Measurements from ENCODE around the gene CRELD2.

Gene CRELD2

DNA sequence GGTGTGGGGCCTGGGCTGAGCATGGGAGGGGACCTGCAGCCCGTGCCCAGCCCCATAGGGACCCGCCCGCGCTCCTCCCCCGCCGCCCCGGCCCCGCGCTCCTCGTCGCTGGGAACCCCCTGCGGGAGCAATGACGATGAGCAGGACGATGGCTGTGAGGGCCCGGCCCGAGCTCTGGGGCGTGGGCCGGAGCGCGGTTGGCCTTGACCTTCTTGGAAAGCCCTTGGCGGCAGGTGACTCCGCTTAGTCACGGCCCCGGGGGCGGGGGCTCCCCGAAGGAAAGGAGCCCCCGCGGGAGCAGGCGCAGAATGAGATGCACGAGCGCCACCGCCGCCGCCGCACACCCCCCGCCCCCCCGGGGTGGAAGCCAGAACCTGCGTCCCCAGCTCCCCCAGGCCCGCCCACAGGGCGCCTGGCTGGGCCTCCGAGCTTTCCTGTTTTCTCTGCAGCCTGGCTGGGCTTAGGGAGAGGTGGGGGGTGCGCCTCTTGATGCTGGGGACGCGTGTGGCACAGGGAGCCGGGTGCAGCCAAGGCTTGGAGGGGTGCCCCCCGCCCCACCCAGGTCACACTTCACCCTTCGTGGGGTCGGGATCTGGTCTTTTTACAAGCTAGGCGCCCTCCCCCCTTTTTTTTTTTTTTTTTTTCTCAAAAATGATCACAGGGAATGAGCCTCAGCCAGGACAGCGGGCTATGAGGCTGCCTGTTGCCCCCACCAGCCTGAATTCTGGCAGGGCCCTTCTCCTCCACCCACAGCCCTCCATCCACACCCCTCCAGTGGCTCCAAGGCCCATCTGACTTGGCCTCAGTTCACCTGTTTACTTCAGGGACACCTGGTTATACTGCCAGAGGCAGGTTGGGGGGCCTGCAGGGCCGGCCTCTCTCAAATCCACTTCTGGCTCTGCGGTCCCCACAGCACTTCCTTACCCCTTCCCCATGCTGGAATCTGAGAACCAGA, 17.9 kb downstream of the CRELD2 start (continued):
- TF ChIP-seq ZNF555 (tag by site-specific recombination; conservative IDR thresholded peaks at IDR 0.05) (no peak), ZNF350 (tag by site-specific recombination; IDR thresholded peaks at IDR 0.05) (no peak), ZNF600 (tag by site-specific recombination; IDR thresholded peaks at IDR 0.05) (peak; percentile 68; the same call in 1 of the 2 replicates), ZBTB48 (tag by site-specific recombination; IDR thresholded peaks at IDR 0.05) (0 out of 2 replicates have a peak, but pooled peaks have one; percentile 48), ZNF202 (tag by site-specific recombination; IDR thresholded peaks at IDR 0.05; ENCODE audit: borderline replicate concordance) (no peak), KLF16 (tag by site-specific recombination; IDR thresholded peaks at IDR 0.05) (peak; percentile 52; the same call in 1 of the 2 replicates), ZNF394 (tag by site-specific recombination; IDR thresholded peaks at IDR 0.05; ENCODE audit: borderline replicate concordance) (no peak), ZNF791 (tag by site-specific recombination; IDR thresholded peaks at IDR 0.05) (no peak), SP7 (tag by site-specific recombination; IDR thresholded peaks at IDR 0.05) (peak; percentile 55), MEIS1 (CRISPR knock-in tag; IDR thresholded peaks at IDR 0.05; ENCODE audit: borderline replicate concordance) (no peak), REPIN1 (tag by site-specific recombination; IDR thresholded peaks at IDR 0.05; ENCODE audit: low read depth) (no peak), ZNF629 (tag by site-specific recombination; IDR thresholded peaks at IDR 0.05) (peak; percentile 47; the same call in 1 of the 2 replicates), BCL11B (tag by site-specific recombination; IDR thresholded peaks at IDR 0.05; ENCODE audit: low read depth) (no peak), EGR2 (tag by site-specific recombination; IDR thresholded peaks at IDR 0.05; ENCODE audit: low read depth) (peak; percentile 86), ZBTB20 (tag by site-specific recombination; IDR thresholded peaks at IDR 0.05) (peak; percentile 54; the same call in 1 of the 2 replicates), ZBTB17 (tag by site-specific recombination; IDR thresholded peaks at IDR 0.05) (peak; percentile 52), KLF8 (tag by site-specific recombination; IDR thresholded peaks at IDR 0.05) (peak; percentile 69; the same call in 1 of the 2 replicates), ZNF792 (tag by site-specific recombination; IDR thresholded peaks at IDR 0.05) (no peak), ZEB2 (tag by site-specific recombination; IDR thresholded peaks at IDR 0.05) (peak; percentile 57; the same call in 1 of the 2 replicates), ZNF292 (tag by site-specific recombination; IDR thresholded peaks at IDR 0.05; ENCODE audit: borderline replicate concordance, low read depth) (no peak)
- TF ChIP-seq, protein P1, sequence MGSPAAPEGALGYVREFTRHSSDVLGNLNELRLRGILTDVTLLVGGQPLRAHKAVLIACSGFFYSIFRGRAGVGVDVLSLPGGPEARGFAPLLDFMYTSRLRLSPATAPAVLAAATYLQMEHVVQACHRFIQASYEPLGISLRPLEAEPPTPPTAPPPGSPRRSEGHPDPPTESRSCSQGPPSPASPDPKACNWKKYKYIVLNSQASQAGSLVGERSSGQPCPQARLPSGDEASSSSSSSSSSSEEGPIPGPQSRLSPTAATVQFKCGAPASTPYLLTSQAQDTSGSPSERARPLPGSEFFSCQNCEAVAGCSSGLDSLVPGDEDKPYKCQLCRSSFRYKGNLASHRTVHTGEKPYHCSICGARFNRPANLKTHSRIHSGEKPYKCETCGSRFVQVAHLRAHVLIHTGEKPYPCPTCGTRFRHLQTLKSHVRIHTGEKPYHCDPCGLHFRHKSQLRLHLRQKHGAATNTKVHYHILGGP (tag by site-specific recombination; IDR thresholded peaks at IDR 0.05), result peak; percentile 54; the same call in 1 of the 2 replicates
- TF ChIP-seq, protein P2, sequence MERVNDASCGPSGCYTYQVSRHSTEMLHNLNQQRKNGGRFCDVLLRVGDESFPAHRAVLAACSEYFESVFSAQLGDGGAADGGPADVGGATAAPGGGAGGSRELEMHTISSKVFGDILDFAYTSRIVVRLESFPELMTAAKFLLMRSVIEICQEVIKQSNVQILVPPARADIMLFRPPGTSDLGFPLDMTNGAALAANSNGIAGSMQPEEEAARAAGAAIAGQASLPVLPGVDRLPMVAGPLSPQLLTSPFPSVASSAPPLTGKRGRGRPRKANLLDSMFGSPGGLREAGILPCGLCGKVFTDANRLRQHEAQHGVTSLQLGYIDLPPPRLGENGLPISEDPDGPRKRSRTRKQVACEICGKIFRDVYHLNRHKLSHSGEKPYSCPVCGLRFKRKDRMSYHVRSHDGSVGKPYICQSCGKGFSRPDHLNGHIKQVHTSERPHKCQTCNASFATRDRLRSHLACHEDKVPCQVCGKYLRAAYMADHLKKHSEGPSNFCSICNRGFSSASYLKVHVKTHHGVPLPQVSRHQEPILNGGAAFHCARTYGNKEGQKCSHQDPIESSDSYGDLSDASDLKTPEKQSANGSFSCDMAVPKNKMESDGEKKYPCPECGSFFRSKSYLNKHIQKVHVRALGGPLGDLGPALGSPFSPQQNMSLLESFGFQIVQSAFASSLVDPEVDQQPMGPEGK (tag by site-specific recombination; IDR thresholded peaks at IDR 0.05), result peak; percentile 93
- TF ChIP-seq, protein P3, sequence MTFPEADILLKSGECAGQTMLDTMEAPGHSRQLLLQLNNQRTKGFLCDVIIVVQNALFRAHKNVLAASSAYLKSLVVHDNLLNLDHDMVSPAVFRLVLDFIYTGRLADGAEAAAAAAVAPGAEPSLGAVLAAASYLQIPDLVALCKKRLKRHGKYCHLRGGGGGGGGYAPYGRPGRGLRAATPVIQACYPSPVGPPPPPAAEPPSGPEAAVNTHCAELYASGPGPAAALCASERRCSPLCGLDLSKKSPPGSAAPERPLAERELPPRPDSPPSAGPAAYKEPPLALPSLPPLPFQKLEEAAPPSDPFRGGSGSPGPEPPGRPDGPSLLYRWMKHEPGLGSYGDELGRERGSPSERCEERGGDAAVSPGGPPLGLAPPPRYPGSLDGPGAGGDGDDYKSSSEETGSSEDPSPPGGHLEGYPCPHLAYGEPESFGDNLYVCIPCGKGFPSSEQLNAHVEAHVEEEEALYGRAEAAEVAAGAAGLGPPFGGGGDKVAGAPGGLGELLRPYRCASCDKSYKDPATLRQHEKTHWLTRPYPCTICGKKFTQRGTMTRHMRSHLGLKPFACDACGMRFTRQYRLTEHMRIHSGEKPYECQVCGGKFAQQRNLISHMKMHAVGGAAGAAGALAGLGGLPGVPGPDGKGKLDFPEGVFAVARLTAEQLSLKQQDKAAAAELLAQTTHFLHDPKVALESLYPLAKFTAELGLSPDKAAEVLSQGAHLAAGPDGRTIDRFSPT (tag by site-specific recombination; IDR thresholded peaks at IDR 0.05), result peak; percentile 40; the same call in 1 of the 2 replicates
- TF ChIP-seq, protein P4, sequence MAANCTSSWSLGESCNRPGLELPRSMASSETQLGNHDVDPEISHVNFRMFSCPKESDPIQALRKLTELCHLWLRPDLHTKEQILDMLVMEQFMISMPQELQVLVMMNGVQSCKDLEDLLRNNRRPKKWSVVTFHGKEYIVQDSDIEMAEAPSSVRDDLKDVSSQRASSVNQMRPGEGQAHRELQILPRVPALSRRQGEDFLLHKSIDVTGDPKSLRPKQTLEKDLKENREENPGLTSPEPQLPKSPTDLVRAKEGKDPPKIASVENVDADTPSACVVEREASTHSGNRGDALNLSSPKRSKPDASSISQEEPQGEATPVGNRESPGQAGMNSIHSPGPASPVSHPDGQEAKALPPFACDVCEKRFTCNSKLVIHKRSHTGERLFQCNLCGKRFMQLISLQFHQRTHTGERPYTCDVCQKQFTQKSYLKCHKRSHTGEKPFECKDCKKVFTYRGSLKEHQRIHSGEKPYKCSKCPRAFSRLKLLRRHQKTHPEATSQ (tag by site-specific recombination; IDR thresholded peaks at IDR 0.05), result no peak
- TF ChIP-seq, protein P5, sequence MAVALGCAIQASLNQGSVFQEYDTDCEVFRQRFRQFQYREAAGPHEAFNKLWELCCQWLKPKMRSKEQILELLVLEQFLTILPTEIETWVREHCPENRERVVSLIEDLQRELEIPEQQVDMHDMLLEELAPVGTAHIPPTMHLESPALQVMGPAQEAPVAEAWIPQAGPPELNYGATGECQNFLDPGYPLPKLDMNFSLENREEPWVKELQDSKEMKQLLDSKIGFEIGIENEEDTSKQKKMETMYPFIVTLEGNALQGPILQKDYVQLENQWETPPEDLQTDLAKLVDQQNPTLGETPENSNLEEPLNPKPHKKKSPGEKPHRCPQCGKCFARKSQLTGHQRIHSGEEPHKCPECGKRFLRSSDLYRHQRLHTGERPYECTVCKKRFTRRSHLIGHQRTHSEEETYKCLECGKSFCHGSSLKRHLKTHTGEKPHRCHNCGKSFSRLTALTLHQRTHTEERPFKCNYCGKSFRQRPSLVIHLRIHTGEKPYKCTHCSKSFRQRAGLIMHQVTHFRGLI (tag by site-specific recombination; IDR thresholded peaks at IDR 0.05), result peak; percentile 87
- TF ChIP-seq, protein P6, sequence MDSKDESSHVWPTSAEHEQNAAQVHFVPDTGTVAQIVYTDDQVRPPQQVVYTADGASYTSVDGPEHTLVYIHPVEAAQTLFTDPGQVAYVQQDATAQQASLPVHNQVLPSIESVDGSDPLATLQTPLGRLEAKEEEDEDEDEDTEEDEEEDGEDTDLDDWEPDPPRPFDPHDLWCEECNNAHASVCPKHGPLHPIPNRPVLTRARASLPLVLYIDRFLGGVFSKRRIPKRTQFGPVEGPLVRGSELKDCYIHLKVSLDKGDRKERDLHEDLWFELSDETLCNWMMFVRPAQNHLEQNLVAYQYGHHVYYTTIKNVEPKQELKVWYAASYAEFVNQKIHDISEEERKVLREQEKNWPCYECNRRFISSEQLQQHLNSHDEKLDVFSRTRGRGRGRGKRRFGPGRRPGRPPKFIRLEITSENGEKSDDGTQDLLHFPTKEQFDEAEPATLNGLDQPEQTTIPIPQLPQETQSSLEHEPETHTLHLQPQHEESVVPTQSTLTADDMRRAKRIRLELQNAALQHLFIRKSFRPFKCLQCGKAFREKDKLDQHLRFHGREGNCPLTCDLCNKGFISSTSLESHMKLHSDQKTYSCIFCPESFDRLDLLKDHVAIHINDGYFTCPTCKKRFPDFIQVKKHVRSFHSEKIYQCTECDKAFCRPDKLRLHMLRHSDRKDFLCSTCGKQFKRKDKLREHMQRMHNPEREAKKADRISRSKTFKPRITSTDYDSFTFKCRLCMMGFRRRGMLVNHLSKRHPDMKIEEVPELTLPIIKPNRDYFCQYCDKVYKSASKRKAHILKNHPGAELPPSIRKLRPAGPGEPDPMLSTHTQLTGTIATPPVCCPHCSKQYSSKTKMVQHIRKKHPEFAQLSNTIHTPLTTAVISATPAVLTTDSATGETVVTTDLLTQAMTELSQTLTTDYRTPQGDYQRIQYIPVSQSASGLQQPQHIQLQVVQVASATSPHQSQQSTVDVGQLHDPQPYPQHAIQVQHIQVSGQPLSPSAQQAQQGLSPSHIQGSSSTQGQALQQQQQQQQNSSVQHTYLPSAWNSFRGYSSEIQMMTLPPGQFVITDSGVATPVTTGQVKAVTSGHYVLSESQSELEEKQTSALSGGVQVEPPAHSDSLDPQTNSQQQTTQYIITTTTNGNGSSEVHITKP (tag by site-specific recombination; IDR thresholded peaks at IDR 0.05), result peak; percentile 88

Measured in HEK293 (cell line).